PC-9 (cell line): Measurements from ENCODE around the gene DOC2A. TPM values are rescaled to one million over a fixed set of nuclear protein-coding genes. Genes with fewer than 3 reads are reported as not detected.
"Not testable (repeated sequence)": the region's sequence is repeated elsewhere in the genome, so short reads cannot be mapped to it uniquely, and the experiment has no call there.

ENCODE experiments used
- BruUV-seq: library from RNA; stranded (reverse); fragments of 400-500 nt; replicated peaks from 2 replicates; lab custom pipeline; 2021; lab: Mats Ljungman, UMichigan
- CTCF ChIA-PET: fragments of 300-600 bp; sonication (Branson Sonifier 250); formaldehyde crosslinking; loops from one replicate; lab custom pipeline; 2022; ENCODE audit warnings: antibody characterized with exemption; lab: Charles Lee
- POLR2A ChIA-PET: fragments of 300-600 bp; sonication (Branson Sonifier 250); formaldehyde crosslinking; loops from one replicate; lab custom pipeline; 2022; ENCODE audit warnings: antibody characterized with exemption; ENCODE audit not compliant: unreplicated experiment; lab: Charles Lee
- DNase-seq, 2 experiments: peaks; one replicate each; pipeline versions ENCODE4 v3.0.0 to v3.0.0-alpha.2; 2015 to 2022; ENCODE audit warnings: mixed read lengths in 1 of 2
- H2AFZ ChIP-seq: fragments of 200-600 bp; sonication (generic); 2 replicates; pipeline ENCODE4 v1.8.1; 2017; ENCODE audit warnings: antibody characterized with exemption
- H3F3A ChIP-seq: fragments of 200-600 bp; sonication (generic); 2 replicates; pipeline ENCODE4 v1.8.1; 2017; ENCODE audit warnings: antibody characterized with exemption, mild to moderate bottlenecking, low read depth; ENCODE audit not compliant: insufficient read depth
- H3K27ac ChIP-seq: fragments of 200-600 bp; sonication (generic); 2 replicates; pipeline ENCODE4 v1.6.1; 2016; ENCODE audit warnings: mixed run types
- H3K27me3 ChIP-seq: fragments of 200-600 bp; sonication (generic); 2 replicates; pipeline ENCODE4 v1.6.1; 2016; ENCODE audit warnings: low read depth, mixed run types; ENCODE audit not compliant: insufficient read depth
- H3K36me3 ChIP-seq: fragments of 200-600 bp; sonication (generic); 2 replicates; pipeline ENCODE4 v1.6.1; 2016; ENCODE audit warnings: low read depth, mixed run types
- H3K4me1 ChIP-seq: fragments of 200-600 bp; sonication (generic); replicated peaks from 2 replicates; pipeline ENCODE4 v1.6.1; 2016; ENCODE audit warnings: mixed run types; ENCODE audit not compliant: insufficient read depth
- H3K4me2 ChIP-seq: fragments of 200-600 bp; sonication (generic); 2 replicates; pipeline ENCODE4 v1.6.1; 2017; ENCODE audit warnings: mixed run types
- H3K4me3 ChIP-seq: fragments of 200-600 bp; sonication (generic); 2 replicates; pipeline ENCODE4 v1.6.1; 2016; ENCODE audit warnings: mixed run types
- H3K79me2 ChIP-seq: fragments of 200-600 bp; sonication (generic); 2 replicates; pipeline ENCODE4 v1.6.1; 2017; ENCODE audit warnings: low read depth, mixed run types
- H3K9me2 ChIP-seq: fragments of 200-600 bp; sonication (generic); 2 replicates; pipeline ENCODE4 v1.8.1; 2017; ENCODE audit warnings: mild to moderate bottlenecking; ENCODE audit not compliant: insufficient read depth
- H3K9me3 ChIP-seq: fragments of 200-600 bp; sonication (generic); 2 replicates; pipeline ENCODE4 v1.8.1; 2016; ENCODE audit warnings: low read depth; ENCODE audit not compliant: insufficient read depth
- H4K20me1 ChIP-seq: fragments of 200-600 bp; sonication (generic); 2 replicates; pipeline ENCODE4 v1.8.1; 2017; ENCODE audit not compliant: insufficient read depth
- CTCF ChIP-seq: fragments of 200-600 bp; sonication (generic); conservative IDR thresholded peaks from 2 replicates; pipeline ENCODE4 v1.6.1; 2017; ENCODE audit warnings: mixed run types, antibody characterized with exemption, mild to moderate bottlenecking, moderate library complexity
- EZH2 ChIP-seq: fragments of 200-600 bp; sonication (generic); IDR thresholded peaks from 2 replicates; pipeline ENCODE4 v1.8.0; 2017; ENCODE audit warnings: antibody characterized with exemption, low read depth
- intact Hi-C: fragments of 100-400 bp; cut with micrococcal nuclease; formaldehyde crosslinking; loops from one replicate; pipeline ENCODE4 v1.10.0; 2022; ENCODE audit not compliant: unreplicated experiment
- total RNA-seq: library from RNA; stranded (reverse); gene quantifications from 2 replicates; pipeline ENCODE4 v1.2.3, GENCODE V29; 2021

The DOC2A gene
- total RNA-seq, 1 experiment from 2014 or later, result 11.0 TPM

DNA sequence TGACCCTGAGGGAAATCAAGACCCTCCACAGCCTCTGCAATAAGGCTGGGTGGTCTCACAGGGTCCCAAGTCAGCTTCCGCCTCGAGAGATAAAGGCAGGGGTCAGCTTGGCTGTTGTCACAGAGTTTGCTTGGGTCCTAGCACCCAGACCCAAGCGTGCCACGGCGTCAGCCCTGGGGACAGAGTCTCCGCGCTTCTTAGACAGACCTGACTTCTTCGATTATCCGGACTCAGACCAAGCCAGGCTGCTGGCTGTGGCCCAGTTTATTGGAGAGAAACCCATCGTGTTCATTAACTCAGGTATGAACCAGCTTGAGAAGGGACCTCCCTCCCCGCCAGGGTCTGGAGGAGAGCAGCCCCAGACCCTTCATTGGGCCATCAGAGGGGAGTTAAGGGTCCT, 12.8 kb upstream of the DOC2A start:
- H3K27me3 ChIP-seq, result peaks cover 54% of the 10 kb centered on the region
- H3K4me3 ChIP-seq, result no peak overlapping the region
- H3K36me3 ChIP-seq, result no peaks in the 10 kb centered on the region
- H3K79me2 ChIP-seq, result no peaks in the 10 kb centered on the region
- no peak overlapping the region for H3K27ac ChIP-seq
- H3K9me2 ChIP-seq, result no peaks in the 10 kb centered on the region
- TF ChIP-seq CTCF (no peak), EZH2 (no peak)
- BruUV-seq, result no TSS peak
- no peaks in the 10 kb centered on the region for H3K9me3 ChIP-seq
- no peak overlapping the region for H3K4me2 ChIP-seq
- intact Hi-C loops, result no loop called here
- ChIA-PET CTCF (interaction anchor here (1.8 kb wide), 1 partner anchor 8 kb away, joined by 10 read pairs; no protein-coding TSS in a partner anchor), POLR2A (no interaction called here)
- no peak overlapping the region for H2AFZ ChIP-seq
- DNase-seq, result no peak
- no peaks in the 10 kb centered on the region; the same call in 1 of the 2 replicates for H3K4me1 ChIP-seq
- H4K20me1 ChIP-seq, result no peaks in the 10 kb centered on the region
- H3F3A ChIP-seq, result peaks cover 15% of the 10 kb centered on the region

- Histone ChIP-seq H3K36me3 (no peaks in the 10 kb centered on the region), H3K4me2 (no peak within 1 kb of the TSS), H3K27ac (no peak within 1 kb of the TSS), H3K9me3 (no peaks in the 10 kb centered on the region), H4K20me1 (no peaks in the 10 kb centered on the region), H3F3A (peaks cover 13% of the 10 kb centered on the region), H2AFZ (no peak within 1 kb of the TSS), H3K9me2 (no peaks in the 10 kb centered on the region), H3K4me1 (no peaks in the 10 kb centered on the region; the same call in 1 of the 2 replicates), H3K27me3 (peaks cover 49% of the 10 kb centered on the region), H3K4me3 (no peak within 1 kb of the TSS), H3K79me2 (no peaks in the 10 kb centered on the region)
- no peak for TF ChIP-seq EZH2
- no peak for TF ChIP-seq CTCF
- no TSS peak for BruUV-seq
- CTCF ChIA-PET, result interaction anchor here (1.8 kb wide), 1 partner anchor 9 kb away, joined by 10 read pairs; no protein-coding TSS in a partner anchor
- DNase-seq, result no peak
- intact Hi-C loops, result no loop called here
- POLR2A ChIA-PET, result no interaction called here
These were observed 12.1 kb upstream of the DOC2A start, which contains the start of gene C16orf92 for GRCh38 chr16:30022887-30023286. Gene C16orf92 (plus strand): TSS chr16:30023198. CDS start chr16:30023341, 143 bp downstream.

DNA sequence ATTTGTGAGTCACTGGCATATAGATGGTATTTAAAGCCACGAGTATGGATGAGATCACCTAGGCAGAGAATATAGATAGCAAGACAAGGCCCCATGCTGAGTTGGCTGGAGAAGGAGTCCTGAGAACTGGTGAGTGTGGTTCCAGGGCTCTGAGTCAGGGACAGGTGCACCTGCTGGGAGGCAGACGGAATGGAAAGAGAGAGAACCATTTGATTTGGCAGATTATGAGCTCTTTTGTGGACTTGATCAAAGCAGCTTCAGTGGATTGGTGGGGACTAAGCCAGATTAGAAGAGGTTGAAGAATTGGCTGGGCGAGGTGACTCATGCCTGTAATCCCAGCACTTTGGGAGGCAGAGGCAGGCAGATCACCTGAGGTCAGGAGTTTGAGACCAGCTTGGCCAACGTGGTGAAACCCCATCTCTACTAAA, 7.9 kb upstream of the DOC2A start:
- no peaks in the 10 kb centered on the region; the same call in 1 of the 2 replicates for H3K4me1 ChIP-seq
- BruUV-seq, result no TSS peak
- H3K4me2 ChIP-seq, result no peak overlapping the region
- H4K20me1 ChIP-seq, result no peaks in the 10 kb centered on the region
- ChIA-PET POLR2A (interaction anchor here (0.6 kb wide), 1 partner anchor 1047 kb away, joined by 6 read pairs; no protein-coding TSS in a partner anchor), CTCF (interaction anchor here (0.6 kb wide), 1 partner anchor 376 kb away, joined by 3 read pairs; no protein-coding TSS in a partner anchor)
- no peaks in the 10 kb centered on the region for H3K79me2 ChIP-seq
- peaks cover 13% of the 10 kb centered on the region for H3F3A ChIP-seq
- H3K4me3 ChIP-seq, result no peak overlapping the region
- H3K36me3 ChIP-seq, result no peaks in the 10 kb centered on the region
- H3K9me3 ChIP-seq, result no peaks in the 10 kb centered on the region
- H2AFZ ChIP-seq, result no peak overlapping the region
- DNase-seq, result peak in 1 of 2 experiments; percentile 89
- H3K9me2 ChIP-seq, result no peaks in the 10 kb centered on the region
- peaks cover 8% of the 10 kb centered on the region; the same call in 1 of the 2 replicates for H3K27me3 ChIP-seq
- TF ChIP-seq EZH2, result no peak
- TF ChIP-seq CTCF, result no peak
- intact Hi-C loops, result no loop called here
- H3K27ac ChIP-seq, result no peak overlapping the region

GRCh38 chr16:30017937-30018336, 7.1 kb upstream of the DOC2A start:
- CTCF ChIA-PET, result interaction anchor here (0.6 to 0.8 kb wide), 3 partner anchors 39 to 415 kb away, joined by 3 to 6 read pairs (median 5); no protein-coding TSS in a partner anchor
- POLR2A ChIA-PET, BruUV-seq: not testable (repeated sequence)

More at GRCh38 chr16:30017937-30018336, 7.1 kb upstream of the DOC2A start:
- H3K27ac ChIP-seq, H3K4me2 ChIP-seq, H4K20me1 ChIP-seq, H3K79me2 ChIP-seq, H3K9me3 ChIP-seq, H3K4me3 ChIP-seq, H3K9me2 ChIP-seq, H3K4me1 ChIP-seq, intact Hi-C loops, H3K36me3 ChIP-seq, DNase-seq, H2AFZ ChIP-seq, H3K27me3 ChIP-seq: not testable (repeated sequence)
- peaks cover 13% of the 10 kb centered on the region for H3F3A ChIP-seq
